NCI-H524 treated with DMSO at 0.1 percent for 48 hours (cell line): ENCODE results near the gene CDH12.
"Not testable (repeated sequence)": the region's sequence is repeated elsewhere in the genome, so short reads cannot be mapped to it uniquely, and the experiment has no call there.

Experiments
- DNase-seq: peaks from one replicate; lab custom pipeline; 2025; lab: John Stamatoyannopoulos, UW

The CDH12 gene

GRCh38 chr5:22154779-22155178 is 698.4 kb downstream of the CDH12 start:
- not testable (repeated sequence) for DNase-seq

- DNase-seq = not testable (repeated sequence)
Measured at GRCh38 chr5:22151801-22152200, 701.3 kb downstream of the CDH12 start.

- not testable (repeated sequence) for DNase-seq
Measured at GRCh38 chr5:22140418-22140817, 712.7 kb downstream of the CDH12 start.

GRCh38 chr5:22139662-22140300 is 713.4 kb downstream of the CDH12 start:
- DNase-seq = not testable (repeated sequence)

- DNase-seq = peak; percentile 65
Measured at GRCh38 chr5:22111320-22111719, 741.8 kb downstream of the CDH12 start.

GRCh38 chr5:22109315-22109714 is 743.8 kb downstream of the CDH12 start:
- DNase-seq = no peak

- DNase-seq = no peak
Measured at GRCh38 chr5:22108545-22108944, 744.6 kb downstream of the CDH12 start.

GRCh38 chr5:22102823-22103359 is 750.3 kb downstream of the CDH12 start:
- DNase-seq = no peak

GRCh38 chr5:22088517-22088916 is 764.6 kb downstream of the CDH12 start:
- no peak for DNase-seq

- no peak for DNase-seq
Measured at GRCh38 chr5:22079566-22079965, 773.6 kb downstream of the CDH12 start.

GRCh38 chr5:22079002-22079401 is 774.1 kb downstream of the CDH12 start:
- no peak for DNase-seq

GRCh38 chr5:22076586-22076985 is 776.6 kb downstream of the CDH12 start:
- DNase-seq = no peak

GRCh38 chr5:22070186-22070728 is 782.9 kb downstream of the CDH12 start:
- DNase-seq = no peak

GRCh38 chr5:22063717-22064116 is 789.4 kb downstream of the CDH12 start:
- no peak for DNase-seq

- no peak for DNase-seq
Measured at GRCh38 chr5:22058620-22059019, 794.5 kb downstream of the CDH12 start.

GRCh38 chr5:22057012-22057411 is 796.1 kb downstream of the CDH12 start:
- DNase-seq = no peak

- DNase-seq = no peak
Measured at GRCh38 chr5:22056601-22057000, 796.5 kb downstream of the CDH12 start.

GRCh38 chr5:22053195-22053594 is 799.9 kb downstream of the CDH12 start:
- DNase-seq = peak; percentile 90

GRCh38 chr5:22051881-22052280 is 801.3 kb downstream of the CDH12 start:
- DNase-seq = no peak

GRCh38 chr5:22050931-22051330 is 802.2 kb downstream of the CDH12 start:
- DNase-seq = peak; percentile 62

- DNase-seq = no peak
Measured at GRCh38 chr5:22044229-22044628, 808.9 kb downstream of the CDH12 start.

GRCh38 chr5:22036061-22036460 is 817.1 kb downstream of the CDH12 start:
- no peak for DNase-seq

- DNase-seq = no peak
Measured at GRCh38 chr5:22033066-22033465, 820.1 kb downstream of the CDH12 start.

- DNase-seq = no peak
Measured at GRCh38 chr5:22023784-22024183, 829.4 kb downstream of the CDH12 start.
